GM12875 (cell line): ENCODE measurements around the gene FBXL14.
A peak's percentile ranks its signal among the peaks of the same experiment; 100 is the strongest.

Source experiments
- H3K4me3 ChIP-seq: one replicate; pipeline ENCODE4 v1.5.1; 2011; ENCODE audit warnings: low read depth, low read length, control low read depth
- TF ChIP-seq, protein P1 (sequence below): IDR thresholded peaks from 2 replicates; pipeline ENCODE4 v1.5.1; 2011; ENCODE audit warnings: low read depth, mild to moderate bottlenecking, control low read depth, inconsistent platforms, low read length, moderate library complexity, borderline replicate concordance; ENCODE audit not compliant: insufficient read depth

Gene FBXL14

DNA sequence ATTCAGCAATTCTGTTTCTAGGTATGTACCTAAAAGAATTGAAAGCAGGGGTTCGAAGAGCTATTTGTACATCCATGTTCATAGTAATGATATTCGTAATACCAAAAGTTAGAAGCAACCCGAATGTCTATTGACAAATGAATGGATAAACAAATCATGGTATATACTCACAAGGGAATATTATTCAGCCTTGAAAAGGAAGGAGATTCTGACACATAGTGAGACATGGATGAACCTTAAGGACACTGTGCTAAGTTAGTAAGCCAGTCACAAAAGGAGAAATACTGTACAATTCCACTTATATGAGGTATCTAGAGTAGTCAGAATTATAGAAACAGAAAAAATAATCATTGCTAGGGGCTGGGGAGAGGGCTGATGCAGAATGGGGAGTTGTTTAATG lies 4.4 kb upstream of the FBXL14 start:
- TF ChIP-seq, protein P1, sequence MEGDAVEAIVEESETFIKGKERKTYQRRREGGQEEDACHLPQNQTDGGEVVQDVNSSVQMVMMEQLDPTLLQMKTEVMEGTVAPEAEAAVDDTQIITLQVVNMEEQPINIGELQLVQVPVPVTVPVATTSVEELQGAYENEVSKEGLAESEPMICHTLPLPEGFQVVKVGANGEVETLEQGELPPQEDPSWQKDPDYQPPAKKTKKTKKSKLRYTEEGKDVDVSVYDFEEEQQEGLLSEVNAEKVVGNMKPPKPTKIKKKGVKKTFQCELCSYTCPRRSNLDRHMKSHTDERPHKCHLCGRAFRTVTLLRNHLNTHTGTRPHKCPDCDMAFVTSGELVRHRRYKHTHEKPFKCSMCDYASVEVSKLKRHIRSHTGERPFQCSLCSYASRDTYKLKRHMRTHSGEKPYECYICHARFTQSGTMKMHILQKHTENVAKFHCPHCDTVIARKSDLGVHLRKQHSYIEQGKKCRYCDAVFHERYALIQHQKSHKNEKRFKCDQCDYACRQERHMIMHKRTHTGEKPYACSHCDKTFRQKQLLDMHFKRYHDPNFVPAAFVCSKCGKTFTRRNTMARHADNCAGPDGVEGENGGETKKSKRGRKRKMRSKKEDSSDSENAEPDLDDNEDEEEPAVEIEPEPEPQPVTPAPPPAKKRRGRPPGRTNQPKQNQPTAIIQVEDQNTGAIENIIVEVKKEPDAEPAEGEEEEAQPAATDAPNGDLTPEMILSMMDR, result no peak
- H3K4me3 ChIP-seq, result no peak overlapping the region

DNA sequence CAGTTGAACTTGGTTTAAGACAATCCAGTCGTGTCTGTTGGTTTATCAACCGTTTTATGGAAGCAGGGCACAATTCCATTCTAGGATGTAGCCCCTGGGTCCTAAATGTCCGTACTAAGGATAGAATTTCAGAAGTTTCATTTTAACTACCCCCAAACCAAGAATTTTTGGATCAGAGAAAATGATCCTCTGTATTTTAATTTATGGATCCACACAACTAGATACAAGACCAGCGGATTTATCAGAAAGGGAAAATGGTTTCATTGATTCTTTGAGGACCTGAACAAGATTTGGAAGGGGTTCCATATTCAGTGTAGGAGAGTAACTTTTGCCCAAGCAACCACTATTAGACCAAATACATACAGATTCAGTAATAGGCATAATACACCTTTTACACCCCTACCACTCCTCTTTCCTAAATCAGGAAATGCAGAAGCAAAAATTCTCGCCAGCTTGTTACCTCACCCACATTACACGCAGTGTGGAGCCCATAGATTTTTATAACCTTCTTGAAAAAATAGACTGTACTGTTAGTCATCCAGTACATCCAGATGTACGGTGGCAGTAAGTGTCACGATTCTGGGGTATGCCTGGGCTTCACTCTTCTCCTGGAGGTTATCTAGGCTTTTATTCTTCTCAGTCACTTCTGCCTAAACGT lies 1.4 kb upstream of the FBXL14 start:
- TF ChIP-seq, protein P1, result no peak
- H3K4me3 ChIP-seq, result no peak overlapping the region

DNA sequence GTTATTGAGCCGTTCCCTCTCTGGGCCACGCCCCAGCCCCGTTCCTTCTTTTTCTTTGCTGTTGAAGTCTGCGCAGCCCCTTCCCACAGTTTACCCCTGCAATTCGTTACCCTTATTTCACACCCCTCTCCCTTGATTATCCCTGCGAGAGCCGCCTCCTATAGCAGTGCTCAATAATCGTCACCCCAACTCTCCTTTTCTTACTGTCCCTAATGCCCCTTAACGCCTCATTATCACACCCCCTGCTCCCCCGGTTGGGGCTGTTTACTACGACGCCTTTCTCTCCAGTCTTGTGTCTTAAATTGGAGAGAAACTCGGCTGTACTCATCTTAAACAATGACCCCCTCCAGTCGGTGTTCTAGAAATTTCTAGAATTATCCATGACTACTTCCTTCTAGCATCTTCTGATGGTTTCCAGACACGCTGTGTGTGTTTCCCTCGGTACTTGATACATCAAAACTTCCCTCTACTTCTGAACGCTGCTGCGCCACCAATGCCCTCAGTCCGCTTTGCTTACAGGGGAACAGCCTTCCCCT lies 713 bp upstream of the FBXL14 start:
- TF ChIP-seq, protein P1, result no peak
- H3K4me3 ChIP-seq, result peak overlapping the region; percentile 86

DNA sequence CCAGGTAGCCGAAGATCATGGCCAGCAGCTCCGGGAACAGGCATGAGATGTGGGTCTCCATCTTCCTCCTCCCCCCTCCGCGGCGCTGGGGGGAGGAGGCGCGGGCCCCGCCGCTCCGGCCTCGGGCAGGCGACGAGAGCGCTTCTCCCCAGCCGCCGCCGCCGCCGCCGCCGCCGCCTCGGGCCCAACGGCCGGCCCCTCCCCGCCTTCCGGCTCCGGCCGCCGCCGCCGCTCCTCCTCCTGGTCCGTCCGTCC lies 448 bp downstream of the FBXL14 start:
- peak overlapping the region; percentile 86 for H3K4me3 ChIP-seq
- TF ChIP-seq, protein P1, result no peak

DNA sequence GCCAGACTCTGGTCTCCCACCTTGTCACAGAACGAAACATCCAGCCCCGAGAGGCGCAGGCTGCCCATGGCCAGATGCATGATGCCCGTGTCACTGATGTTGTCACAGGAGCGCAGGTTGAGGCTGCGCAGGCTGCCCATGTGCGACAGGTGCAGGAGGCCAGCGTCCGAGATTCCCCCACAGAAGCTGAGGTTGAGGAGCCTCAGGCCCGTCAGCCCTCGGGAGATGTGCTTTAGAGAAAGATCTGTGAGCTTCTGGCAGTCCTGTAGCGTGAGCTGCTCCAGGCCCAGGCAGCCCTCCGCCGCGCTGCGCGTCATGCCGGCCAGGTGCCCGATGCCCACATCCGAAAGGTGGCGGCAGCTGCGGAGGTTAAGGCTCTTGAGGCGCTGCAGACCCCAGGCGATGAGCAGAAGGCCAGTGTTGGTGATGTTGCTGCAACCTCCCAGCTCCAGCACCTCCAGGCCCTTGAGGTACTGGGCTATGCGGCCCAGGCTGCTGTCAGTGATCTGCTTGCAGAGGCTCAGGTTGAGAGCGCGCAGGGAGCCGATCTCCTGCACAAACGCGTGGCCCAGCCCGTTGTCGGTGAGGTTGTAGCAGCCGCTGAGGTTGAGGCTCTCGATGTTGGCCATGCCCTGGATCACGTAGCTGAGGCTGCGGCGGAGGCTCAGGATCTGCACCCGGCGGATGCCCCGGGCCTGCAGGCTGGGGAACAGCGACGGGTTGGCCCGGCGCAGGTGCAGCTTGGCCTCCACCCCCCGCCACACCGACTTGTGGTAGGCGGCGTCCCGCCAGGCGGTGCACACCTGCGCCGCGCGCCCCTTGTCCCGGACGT lies 991 bp downstream of the FBXL14 start:
- TF ChIP-seq, protein P1, result no peak
- peak overlapping the region; percentile 86 for H3K4me3 ChIP-seq

DNA sequence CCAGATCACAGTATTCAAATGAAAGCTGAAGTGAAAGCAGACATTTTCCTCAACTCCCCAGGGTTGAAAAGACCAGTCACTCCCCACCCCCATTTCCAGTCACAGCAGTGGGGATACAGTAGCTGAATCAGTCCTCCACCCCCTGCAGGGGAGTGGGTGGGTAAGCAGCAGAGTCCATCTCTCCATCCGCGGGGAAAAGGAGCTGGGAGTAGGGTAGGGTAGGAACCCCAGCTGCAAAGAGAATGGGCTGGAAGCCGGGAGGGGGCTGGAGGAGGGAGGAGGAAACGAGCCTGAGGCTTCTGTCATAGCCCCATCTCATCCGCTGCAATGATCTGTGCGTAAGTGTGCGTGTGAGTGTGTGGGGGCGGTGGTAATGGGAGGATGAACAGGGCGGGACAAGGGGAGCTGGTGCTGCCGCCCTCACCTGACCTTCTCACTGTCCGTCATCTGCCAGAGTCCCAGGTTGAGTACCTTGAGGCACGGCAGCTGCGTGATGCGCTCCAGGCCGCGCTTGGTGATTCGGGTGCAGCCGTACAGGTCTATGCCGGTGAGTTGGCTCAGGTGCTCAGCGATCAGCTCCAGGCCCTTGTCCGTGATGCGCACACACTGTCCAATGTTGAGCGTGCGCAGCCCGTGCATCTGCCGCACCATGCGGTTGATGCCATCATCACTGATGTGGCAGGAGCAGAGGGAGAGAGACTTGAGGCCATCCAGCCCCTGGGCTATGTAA lies 1.8 kb downstream of the FBXL14 start:
- peak overlapping the region; percentile 86 for H3K4me3 ChIP-seq
- TF ChIP-seq, protein P1, result 0 out of 2 replicates have a peak, but pooled peaks have one; percentile 2
